Bone marrow (tissue), 2 donors: ENCODE results near the gene TRIM69.
"Not testable (repeated sequence)": the region's sequence is repeated elsewhere in the genome, so short reads cannot be mapped to it uniquely, and the experiment has no call there.

Experiments used
- DNase-seq, 2 donors: peaks; one replicate each; lab custom pipeline; 2025; lab: John Stamatoyannopoulos, UW

Gene TRIM69

DNA sequence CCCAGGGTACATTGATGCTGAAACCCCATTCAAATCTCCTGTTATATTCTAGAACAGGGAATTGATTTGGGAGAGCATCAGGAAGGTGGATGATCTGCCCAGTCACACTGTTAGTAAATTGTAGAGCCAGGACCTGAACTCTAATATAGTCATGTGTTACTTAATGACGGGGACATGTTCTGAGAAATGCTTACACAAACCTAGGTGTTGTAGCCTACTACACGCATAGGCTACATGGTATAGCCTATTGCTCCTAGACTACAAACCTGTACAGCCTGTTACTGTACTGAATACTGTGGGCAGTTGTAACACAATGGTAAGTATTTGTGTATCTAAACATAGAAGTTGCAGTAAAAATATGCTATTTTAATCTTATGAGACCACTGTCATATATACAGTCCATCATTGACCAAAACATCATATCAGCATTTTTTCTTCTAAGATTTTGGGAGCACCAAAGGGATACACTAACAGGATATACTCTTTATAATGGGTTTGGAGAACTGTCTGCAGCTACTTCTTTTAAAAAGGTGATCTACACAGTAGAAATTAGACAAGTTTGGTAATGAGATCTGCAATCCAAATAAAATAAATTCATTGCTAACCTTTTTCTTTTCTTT is 19.2 kb upstream of the TRIM69 start:
- no peak for DNase-seq

- DNase-seq: no peak
Measured at GRCh38 chr15:44718180-44718926, 18.0 kb upstream of the TRIM69 start.

DNA sequence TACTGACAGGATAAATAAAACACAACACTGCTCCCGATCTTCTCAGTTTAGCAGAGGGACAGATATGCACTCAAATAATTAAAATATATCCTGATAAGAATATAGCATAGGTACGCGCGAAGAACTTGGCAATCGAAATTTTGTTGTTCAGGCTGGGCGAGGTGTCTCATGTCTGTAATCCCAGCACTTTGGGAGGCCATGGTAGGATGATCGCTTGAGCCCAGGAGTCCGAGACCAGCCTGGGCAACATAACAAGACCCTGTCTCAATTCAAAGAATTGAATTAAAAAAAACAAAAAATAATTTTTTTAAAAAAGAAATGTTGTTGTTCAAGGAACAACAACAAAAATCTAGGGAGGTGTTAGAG is 17.4 kb upstream of the TRIM69 start:
- no peak for DNase-seq

DNA sequence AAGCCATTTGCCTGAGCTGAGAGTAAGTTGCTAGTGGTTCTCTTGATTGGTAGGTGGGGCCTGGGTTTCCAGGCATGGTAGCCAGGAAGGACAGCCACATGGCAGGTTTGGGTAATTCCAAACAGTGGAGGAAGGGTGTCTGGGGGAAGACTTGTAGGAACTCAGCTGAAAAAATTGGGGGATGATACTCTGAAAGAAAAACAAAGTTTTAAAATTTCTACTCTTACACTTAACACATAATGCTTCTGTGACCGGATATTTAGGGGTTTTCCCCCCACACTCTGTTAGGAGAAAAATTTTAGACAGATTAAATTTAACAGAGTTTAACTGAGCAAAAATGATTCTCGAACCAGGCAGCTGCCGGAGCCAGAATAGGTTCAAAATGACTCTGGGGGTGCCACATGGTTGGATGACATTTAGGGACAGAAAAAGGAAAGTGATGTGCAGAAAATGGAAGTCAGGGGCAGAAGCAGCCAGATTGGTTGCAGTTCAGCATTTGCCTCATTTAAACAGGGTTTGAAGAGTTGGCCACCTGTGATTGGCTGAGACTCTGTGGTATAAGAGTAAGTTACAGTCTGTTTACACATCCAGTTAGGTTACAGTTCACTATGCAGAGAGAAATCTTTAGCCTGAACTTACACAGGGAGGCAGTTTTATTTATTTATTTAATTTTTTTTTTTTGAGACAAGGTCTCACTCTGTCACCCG is 16.9 kb upstream of the TRIM69 start:
- no peak for DNase-seq

DNA sequence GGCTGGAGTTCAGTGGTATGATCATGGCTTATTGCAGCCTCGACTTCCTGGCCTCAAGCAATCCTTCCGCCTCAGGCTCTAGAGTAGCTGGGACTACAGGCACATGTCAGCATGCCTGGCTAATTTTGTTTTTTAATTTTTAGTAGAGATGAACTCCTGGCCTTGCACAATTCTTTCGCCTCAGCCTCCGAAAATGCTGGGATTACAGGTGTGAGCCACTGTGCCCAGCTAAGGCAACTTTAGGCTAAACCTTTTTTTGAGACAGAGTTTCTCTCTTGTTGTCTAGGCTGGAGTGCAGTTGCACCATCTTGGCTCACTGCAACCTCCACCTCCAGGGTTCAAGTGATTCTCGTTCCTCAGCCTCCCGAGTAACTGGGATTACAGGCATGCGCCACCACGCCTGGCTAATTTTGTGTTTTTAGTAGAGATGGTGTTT is 16.3 kb upstream of the TRIM69 start:
- not testable (repeated sequence) for DNase-seq

GRCh38 chr15:44720460-44721176 is 15.7 kb upstream of the TRIM69 start:
- no peak for DNase-seq

DNA sequence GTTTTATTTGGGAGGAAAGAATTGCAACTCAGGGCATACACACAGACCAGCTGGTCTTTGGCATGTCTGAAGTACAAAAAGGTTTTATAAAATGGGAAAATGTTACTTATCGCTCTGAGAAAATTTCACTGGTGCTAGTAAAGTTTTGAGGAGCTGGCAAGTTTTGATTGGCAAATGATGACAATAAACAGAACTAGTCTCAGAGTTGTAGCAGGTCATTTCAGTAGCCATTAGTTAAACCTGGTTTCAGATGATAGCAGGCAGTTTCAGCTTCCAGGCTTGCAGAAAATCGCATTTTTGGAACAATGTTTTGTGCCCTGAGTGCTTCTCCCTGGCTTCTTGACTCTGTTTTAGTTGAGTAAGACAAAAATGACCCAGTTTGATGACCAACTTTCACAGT is 14.3 kb upstream of the TRIM69 start:
- no peak for DNase-seq

GRCh38 chr15:44726136-44726535 is 10.2 kb upstream of the TRIM69 start:
- no peak for DNase-seq

DNA sequence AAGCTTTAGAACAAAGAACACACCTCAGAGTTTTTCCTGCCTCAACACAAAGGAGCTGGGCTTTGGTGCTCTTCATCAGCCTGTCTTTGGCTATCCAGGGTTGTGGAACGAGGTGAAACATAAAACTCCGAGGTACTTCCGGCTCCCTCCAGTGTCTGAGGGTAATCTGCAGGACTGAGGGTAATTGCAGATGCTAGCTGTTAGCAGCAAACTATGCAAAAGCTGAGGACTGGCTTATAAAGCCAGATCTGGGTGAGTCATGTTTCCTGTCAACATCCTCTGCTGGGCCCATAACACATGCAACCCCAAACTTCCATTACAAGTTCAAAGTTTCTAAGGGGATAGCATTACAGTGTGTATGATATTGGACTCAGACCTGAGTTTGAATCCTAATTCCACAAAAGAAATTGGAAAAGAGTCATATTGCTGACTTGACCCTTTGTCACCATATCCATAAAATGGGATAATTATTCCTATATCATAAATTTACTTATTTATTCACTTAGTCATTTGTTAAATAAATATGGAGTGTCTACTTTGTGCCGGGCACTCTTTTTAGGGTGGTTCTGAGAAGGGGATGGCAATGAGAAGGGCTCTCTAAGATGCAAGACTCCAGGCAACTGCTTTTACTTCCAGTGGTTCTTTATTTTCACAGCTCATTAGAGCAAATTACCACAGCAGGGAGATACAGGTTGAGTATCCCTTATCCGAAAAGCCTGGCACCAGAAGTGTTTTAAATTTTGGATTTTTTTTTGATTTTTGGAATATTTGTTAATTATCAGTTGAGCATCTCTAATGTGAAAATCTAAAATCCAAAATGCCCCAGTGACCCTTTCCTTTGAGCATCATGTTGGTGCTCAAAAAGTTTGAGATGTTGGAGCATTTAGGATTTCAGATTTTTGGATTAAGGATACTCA is 9.5 kb upstream of the TRIM69 start:
- DNase-seq: peak; percentile 30 to 97

DNA sequence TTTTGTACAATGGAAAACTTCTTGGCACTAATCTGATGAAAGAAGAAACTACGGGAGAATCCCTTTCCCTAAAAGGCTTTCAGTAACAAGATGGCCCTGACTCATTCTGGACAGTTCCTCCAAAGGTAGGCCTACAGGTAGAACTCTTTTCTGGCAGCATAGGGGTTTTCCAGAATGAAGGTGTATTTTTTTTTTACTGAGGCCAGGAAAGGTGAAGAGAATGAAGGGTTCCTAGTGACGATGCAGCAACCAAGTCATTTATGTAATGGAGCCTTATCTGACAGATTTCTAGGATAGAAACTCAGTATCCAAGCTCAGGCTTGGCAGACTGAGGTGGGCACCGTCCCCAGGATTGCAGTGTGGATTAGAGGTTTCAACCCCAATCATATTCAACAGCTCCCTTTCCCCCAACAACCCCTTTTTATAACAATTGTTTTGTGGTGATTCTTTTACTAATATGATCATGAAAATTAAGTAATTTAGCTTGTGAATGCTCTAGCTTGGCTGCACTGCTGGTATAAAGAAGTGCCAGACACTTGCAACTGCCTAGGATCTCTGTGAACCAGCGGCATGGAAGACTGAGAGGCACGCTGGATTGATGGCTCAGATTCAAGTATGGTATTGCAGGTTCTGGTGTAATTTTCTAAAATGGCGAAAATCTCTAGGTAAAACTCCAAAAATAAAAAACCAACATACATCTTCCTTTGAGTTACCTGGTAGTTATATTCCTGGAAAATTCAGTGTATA is 8.7 kb upstream of the TRIM69 start:
- DNase-seq: no peak

GRCh38 chr15:44728232-44728575 is 8.1 kb upstream of the TRIM69 start:
- not testable (repeated sequence) for DNase-seq

DNA sequence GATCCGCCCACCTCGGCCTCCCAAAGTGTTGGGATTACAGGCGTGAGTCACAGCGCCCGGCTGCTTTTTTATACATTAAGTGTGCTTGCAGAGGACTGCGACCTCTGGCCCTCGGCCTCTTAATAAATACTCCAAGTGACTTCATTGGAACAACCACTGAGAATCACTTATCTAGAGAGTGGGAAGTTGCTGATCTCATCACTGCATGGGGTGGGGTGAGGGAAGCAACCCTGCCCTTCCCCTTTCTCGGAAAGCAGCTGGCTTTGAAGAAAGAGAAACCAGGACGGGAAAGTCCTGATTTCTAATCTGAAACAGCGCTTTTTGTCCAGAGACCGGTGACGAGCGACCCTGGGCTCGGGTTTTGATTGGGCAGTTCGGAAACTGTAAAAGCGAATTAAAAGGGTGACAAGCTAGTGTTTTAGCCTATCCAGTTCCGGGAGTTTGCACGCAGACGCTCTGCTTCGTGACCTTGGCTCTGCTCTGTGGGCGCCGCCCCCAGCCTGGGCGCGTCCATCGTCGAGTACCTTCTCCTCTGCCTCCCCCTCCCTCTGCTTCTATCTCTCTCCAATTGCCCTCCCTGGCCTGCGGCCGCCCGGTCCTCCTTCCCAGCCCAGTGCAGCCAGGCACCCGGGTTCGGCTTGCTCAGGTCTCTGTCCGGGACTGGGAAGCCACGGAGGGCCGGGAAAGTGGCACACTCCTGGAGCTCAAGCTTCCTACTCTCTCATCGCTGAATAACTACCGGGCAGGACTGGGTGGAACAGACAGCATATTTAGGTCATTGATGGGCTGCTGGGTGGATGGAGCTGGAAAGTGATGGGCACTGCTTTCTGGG is 7.5 kb upstream of the TRIM69 start:
- DNase-seq: peak; percentile 83 to 99

DNA sequence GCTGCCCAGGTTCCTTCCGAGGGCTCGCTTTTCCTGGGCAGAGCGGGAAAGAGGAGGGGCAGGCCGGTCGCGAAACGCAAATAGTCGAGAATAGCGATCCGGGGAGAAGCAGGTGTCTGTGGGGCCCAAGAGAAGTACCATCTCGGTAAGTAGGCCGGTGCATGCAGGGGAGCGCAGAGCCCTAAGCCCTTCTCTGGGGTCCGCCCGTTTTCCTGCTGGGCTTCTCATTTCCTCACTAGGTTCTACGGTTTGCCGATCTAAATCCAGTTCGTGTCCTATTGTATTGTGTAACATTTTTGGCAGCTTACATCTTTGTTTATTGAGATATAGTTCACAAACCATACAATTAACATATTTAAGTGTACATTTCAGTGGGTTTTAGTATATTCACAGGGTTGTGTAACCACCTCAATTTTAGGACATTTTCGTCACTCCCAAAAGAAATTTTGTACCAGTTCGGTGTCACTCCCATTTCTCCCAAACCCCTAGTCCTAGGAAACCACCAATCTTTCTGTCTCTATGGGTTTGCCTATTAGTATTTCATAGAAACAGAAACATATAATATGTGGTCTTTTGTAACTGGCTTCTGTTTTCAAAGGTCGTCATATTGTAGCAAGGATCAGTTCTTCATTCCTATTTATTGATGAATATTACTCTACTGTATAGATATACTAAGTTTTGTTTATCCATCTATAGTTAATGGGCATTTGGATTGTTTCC is 6.8 kb upstream of the TRIM69 start:
- no peak for DNase-seq

- DNase-seq: no peak
Measured at GRCh38 chr15:44734839-44735481, 1.4 kb upstream of the TRIM69 start.

DNA sequence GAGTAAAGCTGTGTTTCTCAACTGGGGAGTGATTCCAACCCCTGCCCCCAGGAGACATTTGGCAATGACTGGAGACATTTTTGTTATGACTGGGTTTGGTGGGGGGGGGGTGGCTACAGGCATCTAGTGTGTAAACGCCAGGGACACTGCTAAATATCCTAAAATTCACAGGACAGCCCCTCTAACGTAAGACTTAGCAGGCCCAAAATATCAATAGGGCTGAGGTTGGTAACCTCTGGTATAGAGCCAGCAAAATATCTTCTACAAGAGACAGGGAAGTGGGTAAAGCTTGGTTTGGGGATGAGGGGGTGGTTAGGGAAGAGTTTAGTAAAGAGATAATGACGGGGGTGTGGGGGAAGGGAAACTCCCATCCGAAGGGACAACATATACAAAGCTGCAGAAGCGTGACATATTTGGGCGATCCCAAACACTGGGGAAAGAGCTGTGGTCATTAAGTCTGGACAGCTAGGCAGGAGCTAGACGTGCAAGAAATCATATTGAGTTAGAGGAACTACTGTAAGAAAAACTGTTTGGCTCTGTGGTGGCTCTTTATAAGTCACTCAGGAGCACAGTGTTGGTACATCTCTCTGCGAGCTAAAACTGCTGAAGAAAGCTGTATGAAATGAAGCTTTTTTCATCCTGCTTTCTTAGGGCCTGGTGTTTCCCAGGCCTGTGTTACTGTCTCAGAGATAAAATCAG is 697 bp upstream of the TRIM69 start:
- peak; percentile 14 to 45 for DNase-seq

DNA sequence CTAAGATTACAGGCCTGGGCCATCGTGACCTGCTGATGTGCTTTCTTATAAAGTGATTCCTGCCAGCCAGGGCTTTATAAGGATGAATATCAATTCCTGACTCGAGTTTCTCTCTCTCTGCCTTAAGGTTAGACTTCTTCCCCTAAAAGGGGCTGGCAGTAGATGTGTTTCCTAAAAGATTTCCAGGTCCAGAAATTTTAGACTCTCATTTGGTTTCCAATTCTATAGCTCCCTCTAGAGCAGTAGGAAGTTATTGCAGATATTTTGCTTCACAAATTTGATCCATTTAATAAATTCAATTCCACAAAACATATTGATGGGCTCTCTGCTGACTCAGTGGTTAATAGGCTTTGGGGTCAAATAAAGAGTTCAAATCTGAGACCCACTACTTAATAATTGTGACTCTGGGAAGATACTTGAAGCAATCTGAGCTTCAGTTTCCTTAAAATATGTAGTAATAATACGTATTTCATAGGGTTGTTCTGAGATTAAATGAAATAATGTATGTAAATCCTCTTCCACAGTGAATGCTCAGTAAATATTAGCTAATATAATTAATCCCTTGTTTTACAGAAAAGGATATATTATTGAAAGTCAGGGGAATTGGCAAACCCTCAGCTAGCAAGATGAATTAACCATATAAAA is 2.1 kb downstream of the TRIM69 start:
- DNase-seq: peak in 1 of 2 donors; percentile 28

DNA sequence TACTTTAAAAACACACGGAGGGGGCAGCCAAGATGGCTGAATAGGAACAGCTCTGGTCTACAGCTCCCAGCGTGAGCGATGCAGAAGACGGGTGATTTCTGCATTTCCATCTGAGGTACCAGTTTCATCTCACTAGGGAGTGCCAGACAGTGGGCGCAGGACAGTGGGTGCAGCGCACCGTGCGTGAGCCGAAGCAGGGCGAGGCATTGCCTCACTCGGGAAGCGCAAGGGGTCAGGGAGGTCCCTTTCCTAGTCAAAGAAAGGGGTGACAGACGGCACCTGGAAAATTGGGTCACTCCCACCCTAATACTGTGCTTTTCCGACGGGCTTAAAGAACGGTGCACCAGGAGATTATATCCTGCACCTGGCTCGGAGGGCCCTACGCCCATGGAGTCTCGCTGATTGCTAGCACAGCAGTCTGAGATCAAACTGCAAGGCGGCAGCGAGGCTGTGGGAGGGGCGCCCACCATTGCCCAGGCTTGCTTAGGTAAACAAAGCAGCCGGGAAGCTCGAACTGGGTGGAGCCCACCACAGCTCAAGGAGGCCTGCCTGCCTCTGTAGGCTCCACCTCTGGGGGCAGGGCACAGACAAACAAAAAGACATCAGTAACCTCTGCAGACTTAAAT is 3.0 kb downstream of the TRIM69 start:
- DNase-seq: not testable (repeated sequence)
